WTC11 (cell line): ENCODE measurements around the gene CRB2. TPM values are rescaled to one million over a fixed set of nuclear protein-coding genes. Genes with fewer than 3 reads are reported as not detected.

Experiments
- ATAC-seq: fragments of 200-7000 bp; cut with Tn5 transposase; 2 replicates; pipeline ENCODE4 v1.10.0; 2021; ENCODE audit warnings: mild to moderate bottlenecking, moderate library complexity
- CTCF ChIA-PET: fragments of 300-600 bp; sonication (Branson Sonifier 250); formaldehyde crosslinking; loops from one replicate; lab custom pipeline; 2021; ENCODE audit warnings: antibody characterized with exemption; lab: Charles Lee
- POLR2A ChIA-PET: fragments of 350-600 bp; sonication (Branson Sonifier 250); formaldehyde crosslinking; loops from one replicate; lab custom pipeline; 2021; ENCODE audit warnings: antibody characterized with exemption; lab: Charles Lee
- DNase-seq: peaks from one replicate; pipeline ENCODE4 v3.0.0; 2021; ENCODE audit warnings: low spot score
- H3K27ac Mint-ChIP-seq: 2 replicates; pipeline ENCODE4 v1.8.0; 2021; ENCODE audit warnings: mixed read lengths
- H3K27me3 Mint-ChIP-seq: 2 replicates; pipeline ENCODE4 v1.8.0; 2021; ENCODE audit warnings: low read depth, mild to moderate bottlenecking, moderate library complexity, mixed read lengths
- H3K36me3 Mint-ChIP-seq: 2 replicates; pipeline ENCODE4 v1.8.0; 2021; ENCODE audit warnings: mixed read lengths
- H3K4me1 Mint-ChIP-seq: 2 replicates; pipeline ENCODE4 v1.8.0; 2022; ENCODE audit warnings: mixed read lengths
- H3K4me3 Mint-ChIP-seq: 2 replicates; pipeline ENCODE4 v1.8.0; 2021; ENCODE audit warnings: mild to moderate bottlenecking, moderate library complexity, mixed read lengths
- H3K9me3 Mint-ChIP-seq: 2 replicates; pipeline ENCODE4 v1.8.0; 2021; ENCODE audit warnings: mixed read lengths
- FOXP1 ChIP-seq: sonication (generic); formaldehyde crosslinking; IDR thresholded peaks from 2 replicates; pipeline ENCODE4 v1.8.0; 2022; ENCODE audit warnings: missing genetic modification reagents, mild to moderate bottlenecking, moderate library complexity, borderline replicate concordance
- FOXP4 ChIP-seq: sonication (generic); formaldehyde crosslinking; IDR thresholded peaks from 2 replicates; pipeline ENCODE4 v1.8.0; 2022; ENCODE audit warnings: mild to moderate bottlenecking, missing genetic modification reagents
- HMGXB4 ChIP-seq: sonication (generic); formaldehyde crosslinking; IDR thresholded peaks from 2 replicates; pipeline ENCODE4 v1.8.1; 2023; ENCODE audit warnings: mild to moderate bottlenecking, moderate library complexity, missing genetic modification reagents
- IRF2 ChIP-seq: sonication (generic); formaldehyde crosslinking; IDR thresholded peaks from 2 replicates; pipeline ENCODE4 v1.8.0; 2022; ENCODE audit warnings: low read depth, missing genetic modification reagents, borderline replicate concordance
- KAT7 ChIP-seq: sonication (generic); formaldehyde crosslinking; IDR thresholded peaks from 2 replicates; pipeline ENCODE4 v1.8.1; 2023; ENCODE audit warnings: missing genetic modification reagents, mild to moderate bottlenecking, borderline replicate concordance
- MLX ChIP-seq: sonication (generic); formaldehyde crosslinking; IDR thresholded peaks from 2 replicates; pipeline ENCODE4 v1.8.1; 2023; ENCODE audit warnings: mild to moderate bottlenecking, missing genetic modification reagents, moderate library complexity
- NFE2L1 ChIP-seq: sonication (generic); formaldehyde crosslinking; IDR thresholded peaks from 2 replicates; pipeline ENCODE4 v1.8.1; 2023; ENCODE audit warnings: missing genetic modification reagents
- NFYB ChIP-seq: sonication (generic); formaldehyde crosslinking; conservative IDR thresholded peaks from 2 replicates; pipeline ENCODE4 v1.8.0; 2022; ENCODE audit warnings: low read depth, missing genetic modification reagents
- PRDM15 ChIP-seq: sonication (generic); formaldehyde crosslinking; IDR thresholded peaks from 2 replicates; pipeline ENCODE4 v1.8.0; 2022; ENCODE audit warnings: missing genetic modification reagents
- PREB ChIP-seq: sonication (generic); formaldehyde crosslinking; IDR thresholded peaks from 2 replicates; pipeline ENCODE4 v1.8.1; 2022; ENCODE audit warnings: mild to moderate bottlenecking, missing genetic modification reagents, moderate library complexity, borderline replicate concordance
- RELA ChIP-seq: sonication (generic); formaldehyde crosslinking; IDR thresholded peaks from 2 replicates; pipeline ENCODE4 v1.8.1; 2022; ENCODE audit warnings: missing genetic modification reagents, mild to moderate bottlenecking, borderline replicate concordance
- SOX15 ChIP-seq: fragments of 250-450 bp; sonication (Bioruptor Pico); IDR thresholded peaks from 2 replicates; pipeline ENCODE4 v1.9.0; 2021; ENCODE audit warnings: mild to moderate bottlenecking
- STAT6 ChIP-seq: sonication (generic); formaldehyde crosslinking; conservative IDR thresholded peaks from 2 replicates; pipeline ENCODE4 v1.8.1; 2023; ENCODE audit warnings: mild to moderate bottlenecking, low read depth, missing genetic modification reagents, moderate library complexity
- ZBTB21 ChIP-seq: sonication (generic); formaldehyde crosslinking; IDR thresholded peaks from 2 replicates; pipeline ENCODE4 v1.8.1; 2023; ENCODE audit warnings: mild to moderate bottlenecking, missing genetic modification reagents, borderline replicate concordance
- ZBTB43 ChIP-seq: sonication (generic); formaldehyde crosslinking; IDR thresholded peaks from 2 replicates; pipeline ENCODE4 v1.8.1; 2023; ENCODE audit warnings: mild to moderate bottlenecking, missing genetic modification reagents
- ZNF121 ChIP-seq: sonication (generic); formaldehyde crosslinking; IDR thresholded peaks from 2 replicates; pipeline ENCODE4 v1.8.0; 2023; ENCODE audit warnings: missing genetic modification reagents
- ZNF138 ChIP-seq: sonication (generic); formaldehyde crosslinking; conservative IDR thresholded peaks from 2 replicates; pipeline ENCODE4 v1.8.1; 2022; ENCODE audit warnings: mild to moderate bottlenecking, moderate library complexity, missing genetic modification reagents
- ZNF423 ChIP-seq: fragments of 250-450 bp; sonication (Bioruptor Pico); IDR thresholded peaks from 2 replicates; pipeline ENCODE4 v2.1.2; 2022; ENCODE audit warnings: mild to moderate bottlenecking, moderate library complexity
- total RNA-seq: library from RNA; stranded (reverse); gene quantifications from 3 replicates; pipeline ENCODE4 v1.2.3, GENCODE V29; 2021

CRB2 gene
- total RNA-seq, 1 experiment from 2014 or later = 3.5 TPM

- H3K9me3 Mint-ChIP-seq = no peaks in the 10 kb centered on the region
- H3K4me1 Mint-ChIP-seq = peaks cover 25% of the 10 kb centered on the region
- no peak overlapping the region for H3K4me3 Mint-ChIP-seq
- H3K27ac Mint-ChIP-seq = no peak overlapping the region
- TF ChIP-seq STAT6 (CRISPR knock-in tag) (no peak), IRF2 (CRISPR knock-in tag) (no peak), PREB (CRISPR knock-in tag) (no peak), PRDM15 (CRISPR knock-in tag) (no peak), HMGXB4 (CRISPR knock-in tag) (no peak), ZBTB21 (CRISPR knock-in tag) (no peak), KAT7 (CRISPR knock-in tag) (no peak), NFYB (CRISPR knock-in tag) (no peak)
- CTCF ChIA-PET = interaction anchor here (1.6 to 4.4 kb wide), 2 partner anchors 9 to 12 kb away, joined by 5 to 24 read pairs; no protein-coding TSS in a partner anchor
- H3K27me3 Mint-ChIP-seq = no peaks in the 10 kb centered on the region
- DNase-seq (no peak), ATAC-seq (no peak)
- no peaks in the 10 kb centered on the region for H3K36me3 Mint-ChIP-seq
- POLR2A ChIA-PET = interaction anchor here (0.9 kb wide), 1 partner anchor 12 kb away, joined by 3 read pairs; no protein-coding TSS in a partner anchor
Observed at GRCh38 chr9:123411191-123411590, 55.2 kb downstream of the CRB2 start.

GRCh38 chr9:123411636-123412035, 55.6 kb downstream of the CRB2 start:
- ATAC-seq (no peak), DNase-seq (no peak)
- H3K27me3 Mint-ChIP-seq = no peaks in the 10 kb centered on the region
- peaks cover 21% of the 10 kb centered on the region for H3K4me1 Mint-ChIP-seq
- no peak overlapping the region for H3K4me3 Mint-ChIP-seq
- H3K36me3 Mint-ChIP-seq = no peaks in the 10 kb centered on the region
- H3K27ac Mint-ChIP-seq = no peak overlapping the region
- ChIA-PET POLR2A (interaction anchor here (0.9 kb wide), 1 partner anchor 11 kb away, joined by 3 read pairs; no protein-coding TSS in a partner anchor), CTCF (interaction anchor here (0.5 to 4.4 kb wide), 3 partner anchors 9 to 36 kb away, joined by 3 to 24 read pairs (median 5); no protein-coding TSS in a partner anchor)
- no peaks in the 10 kb centered on the region for H3K9me3 Mint-ChIP-seq
- TF ChIP-seq ZNF423 (CRISPR knock-in tag) (no peak), ZBTB43 (CRISPR knock-in tag) (no peak), FOXP1 (CRISPR knock-in tag) (no peak), NFE2L1 (CRISPR knock-in tag) (no peak), NFYB (CRISPR knock-in tag) (no peak), ZNF121 (CRISPR knock-in tag) (no peak), ZNF138 (CRISPR knock-in tag) (no peak), SOX15 (CRISPR knock-in tag) (no peak), MLX (no peak), ZBTB21 (CRISPR knock-in tag) (no peak), FOXP4 (CRISPR knock-in tag) (no peak), RELA (CRISPR knock-in tag) (no peak)
